Measurements from ENCODE around the gene CNGB1.
"Not testable (repeated sequence)": the region's sequence is repeated elsewhere in the genome, so short reads cannot be mapped to it uniquely, and the experiment has no call there.

CNGB1 gene

DNA sequence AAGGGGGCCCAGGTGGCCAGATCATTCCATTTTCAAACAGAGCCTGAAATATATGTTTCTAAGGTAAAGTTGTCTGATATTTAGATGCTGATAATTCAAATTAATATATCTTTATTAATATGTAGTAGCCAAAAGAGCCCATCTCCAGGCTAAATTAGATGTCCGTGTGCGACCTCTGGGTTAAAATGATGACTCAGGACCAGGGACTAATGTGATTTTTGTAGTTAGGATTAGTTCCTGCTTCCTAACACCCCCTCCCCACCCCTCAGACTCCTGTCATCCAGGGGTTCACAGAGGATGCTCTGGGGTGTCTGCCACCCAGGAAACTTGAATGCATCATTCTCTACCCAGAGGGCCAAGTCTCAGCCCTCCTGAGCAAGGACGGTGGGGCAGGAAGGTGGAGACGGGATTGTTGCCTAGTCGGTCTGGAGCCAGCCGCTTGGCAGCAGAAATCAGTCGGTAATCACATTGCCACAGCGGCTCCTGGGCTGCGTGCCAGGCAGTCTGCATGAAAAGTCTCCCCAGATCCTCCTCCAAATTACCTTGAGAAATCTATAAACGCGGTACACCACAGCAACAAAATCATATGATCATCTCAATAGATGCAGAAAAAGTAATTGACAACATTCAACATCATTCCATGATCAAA lies 29.8 kb downstream of the CNGB1 start:
- intact Hi-C loops (cut with DNase I): no loop called here
- DNase-seq: peak in 41 of 42 donors; percentile 8 to 78 (median 43)

- no peak for DNase-seq
- intact Hi-C loops (cut with DNase I): no loop called here
Measured at GRCh38 chr16:57940382-57940966, 30.5 kb downstream of the CNGB1 start.

GRCh38 chr16:57939872-57940224 lies 31.1 kb downstream of the CNGB1 start:
- no peak for DNase-seq
- intact Hi-C loops (cut with DNase I): no loop called here

GRCh38 chr16:57938936-57939871 lies 31.7 kb downstream of the CNGB1 start:
- DNase-seq: peak in 27 of 42 donors; percentile 3 to 60 (median 21)
- intact Hi-C loops (cut with DNase I): no loop called here

GRCh38 chr16:57938484-57938883 lies 32.4 kb downstream of the CNGB1 start:
- DNase-seq: no peak
- intact Hi-C loops (cut with DNase I): no loop called here

DNA sequence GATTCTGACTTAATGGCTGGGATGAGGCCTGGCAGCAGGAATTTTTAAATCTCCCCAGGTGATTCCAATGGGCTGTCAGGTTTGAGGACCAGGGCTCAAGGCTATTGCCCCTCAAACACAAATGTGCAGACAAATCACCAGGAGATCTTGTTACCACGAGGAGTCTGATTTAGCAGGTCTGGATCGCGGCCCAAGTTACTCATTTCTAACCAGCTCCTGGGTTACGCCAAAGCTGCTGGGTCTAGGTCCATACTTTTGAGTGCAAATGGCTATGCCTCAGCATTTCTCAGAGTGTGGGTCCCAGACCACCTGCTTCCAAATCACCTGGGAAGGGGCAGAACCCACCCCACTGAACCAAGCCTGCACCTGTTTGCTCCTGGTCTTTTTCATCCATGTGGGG lies 33.1 kb downstream of the CNGB1 start:
- intact Hi-C loops (cut with DNase I): no loop called here
- DNase-seq: no peak

- intact Hi-C loops (cut with DNase I): no loop called here
- DNase-seq: no peak
Measured at GRCh38 chr16:57935904-57936303, 35.0 kb downstream of the CNGB1 start.

DNA sequence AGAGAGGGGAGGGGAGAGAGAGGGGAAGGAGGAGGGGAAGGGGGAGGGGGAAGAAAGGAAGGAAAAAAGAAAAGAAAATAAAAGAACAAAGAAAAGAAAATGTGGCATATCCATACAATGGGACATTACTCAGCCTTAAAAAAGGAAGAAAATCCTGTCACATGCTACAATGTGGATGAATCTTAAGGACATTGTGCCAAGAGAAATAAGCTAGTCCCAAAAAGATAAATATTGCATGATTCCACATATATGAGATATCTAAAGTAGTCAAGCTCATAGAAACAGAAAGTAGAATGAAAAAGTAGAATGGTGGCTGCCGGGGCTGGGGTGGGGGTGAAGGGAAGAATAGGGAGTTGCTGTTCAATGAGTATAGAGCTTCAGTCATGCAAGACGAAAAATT lies 40.4 kb downstream of the CNGB1 start:
- no peak for DNase-seq
- intact Hi-C loops (cut with DNase I): no loop called here

GRCh38 chr16:57929250-57929649 lies 41.7 kb downstream of the CNGB1 start:
- intact Hi-C loops (cut with DNase I): no loop called here
- DNase-seq: no peak

GRCh38 chr16:57926041-57926440 lies 44.9 kb downstream of the CNGB1 start:
- no peak for DNase-seq
- intact Hi-C loops (cut with DNase I): no loop called here

DNA sequence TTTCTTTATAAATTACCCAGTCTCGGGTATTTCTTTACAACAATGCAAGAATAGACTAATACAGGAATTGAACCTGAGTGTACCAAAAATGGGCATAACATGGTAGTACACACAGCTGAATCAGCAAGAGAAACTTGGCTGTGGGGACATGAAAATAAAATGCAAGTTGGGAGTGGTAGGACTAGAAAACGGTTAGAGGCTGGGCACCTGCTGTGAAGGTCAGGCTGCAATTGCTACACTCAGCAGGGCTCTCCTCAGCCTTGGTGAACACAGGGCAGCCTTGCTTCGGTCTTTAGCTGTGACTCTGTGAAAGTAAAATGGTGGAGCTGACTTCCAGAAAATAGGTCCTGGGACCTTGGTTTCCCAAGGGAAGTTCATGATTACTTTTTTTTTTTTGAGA lies 45.6 kb downstream of the CNGB1 start:
- DNase-seq: no peak
- intact Hi-C loops (cut with DNase I): no loop called here

DNA sequence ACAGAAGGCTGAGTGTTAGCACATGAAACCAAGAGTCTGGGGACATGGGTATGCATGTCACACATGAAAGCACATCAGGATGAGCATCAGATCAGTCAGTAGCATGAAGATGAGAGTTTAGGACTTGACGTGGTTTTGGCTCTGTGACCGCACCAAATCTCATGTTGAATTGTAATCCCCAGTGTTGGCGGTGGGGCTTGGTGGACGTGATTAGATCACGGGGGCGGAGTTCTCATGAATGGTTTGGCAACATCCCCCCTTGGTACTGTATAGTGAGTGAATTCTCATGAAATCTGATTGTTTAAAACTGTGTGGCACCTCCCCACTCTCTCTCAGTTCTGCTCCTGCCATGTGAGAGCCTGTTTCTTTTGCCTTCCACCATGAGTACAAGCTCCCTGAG lies 46.4 kb downstream of the CNGB1 start:
- DNase-seq: no peak
- intact Hi-C loops (cut with DNase I): no loop called here

DNA sequence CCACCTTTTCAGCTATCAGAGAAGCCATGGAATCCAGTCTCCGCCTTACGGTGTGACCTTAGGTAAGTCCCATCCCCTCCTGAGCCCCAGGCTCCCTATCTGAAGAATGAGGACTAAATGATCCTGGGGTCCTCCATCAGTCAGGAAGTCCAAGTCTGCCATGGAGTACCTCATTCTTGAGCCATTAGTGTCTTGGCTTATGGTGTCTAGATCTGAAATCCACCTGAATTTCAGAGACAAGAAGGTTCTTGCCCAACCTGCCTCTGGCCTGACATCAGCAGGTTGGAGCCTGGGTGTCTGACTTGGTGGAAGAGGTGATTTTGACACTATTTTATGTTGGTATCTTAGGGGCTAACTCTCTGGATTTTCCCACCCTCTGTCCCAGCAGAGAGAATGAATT lies 47.1 kb downstream of the CNGB1 start:
- no peak for DNase-seq
- intact Hi-C loops (cut with DNase I): no loop called here

GRCh38 chr16:57923418-57923817 lies 47.5 kb downstream of the CNGB1 start:
- DNase-seq: no peak
- intact Hi-C loops (cut with DNase I): no loop called here

- DNase-seq: no peak
- intact Hi-C loops (cut with DNase I): no loop called here
Measured at GRCh38 chr16:57920880-57921229, 50.1 kb downstream of the CNGB1 start.

- DNase-seq: no peak
- intact Hi-C loops (cut with DNase I): no loop called here
Measured at GRCh38 chr16:57920215-57920879, 50.6 kb downstream of the CNGB1 start.

DNA sequence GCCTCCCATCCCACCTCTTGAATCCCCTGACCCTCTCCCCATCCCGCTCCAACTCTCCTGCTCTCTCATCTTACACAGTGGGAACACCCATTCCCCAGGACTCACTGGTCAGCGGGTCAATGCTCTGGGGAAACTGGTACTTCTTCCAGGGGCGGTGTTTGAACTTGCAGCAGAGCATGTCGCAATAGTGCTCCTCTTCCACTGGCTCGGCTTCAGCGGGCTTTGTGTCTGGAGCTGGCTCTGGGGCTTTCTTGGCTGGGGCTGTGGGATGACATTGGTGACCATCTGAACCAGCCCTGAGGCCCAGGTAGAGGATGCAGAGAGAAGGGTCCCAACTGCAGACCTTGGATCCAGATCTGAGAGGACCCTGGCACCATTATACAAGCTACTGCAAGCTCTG lies 51.9 kb downstream of the CNGB1 start:
- intact Hi-C loops (cut with DNase I): no loop called here
- no peak for DNase-seq

GRCh38 chr16:57918444-57918843 lies 52.5 kb downstream of the CNGB1 start:
- intact Hi-C loops (cut with DNase I): no loop called here
- no peak for DNase-seq

DNA sequence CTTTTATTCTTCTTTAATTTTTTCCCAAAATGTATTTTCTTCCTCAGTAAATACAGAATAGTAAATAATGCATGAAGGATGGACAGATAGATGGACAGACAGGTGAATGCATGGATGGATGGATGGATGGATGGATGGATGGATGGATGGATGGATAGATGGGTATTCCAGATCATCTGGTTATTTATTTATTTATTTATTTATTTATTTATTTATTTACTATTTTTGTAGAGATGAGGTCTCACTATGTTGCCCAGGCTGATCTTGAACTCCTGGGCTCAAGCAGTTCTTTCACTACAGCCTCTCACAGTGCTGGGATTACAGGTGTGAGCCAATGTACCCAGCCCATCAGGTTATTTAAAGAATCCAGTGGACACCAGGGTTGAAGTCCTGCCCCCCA lies 53.0 kb downstream of the CNGB1 start:
- DNase-seq; intact Hi-C loops (cut with DNase I): not testable (repeated sequence)

DNA sequence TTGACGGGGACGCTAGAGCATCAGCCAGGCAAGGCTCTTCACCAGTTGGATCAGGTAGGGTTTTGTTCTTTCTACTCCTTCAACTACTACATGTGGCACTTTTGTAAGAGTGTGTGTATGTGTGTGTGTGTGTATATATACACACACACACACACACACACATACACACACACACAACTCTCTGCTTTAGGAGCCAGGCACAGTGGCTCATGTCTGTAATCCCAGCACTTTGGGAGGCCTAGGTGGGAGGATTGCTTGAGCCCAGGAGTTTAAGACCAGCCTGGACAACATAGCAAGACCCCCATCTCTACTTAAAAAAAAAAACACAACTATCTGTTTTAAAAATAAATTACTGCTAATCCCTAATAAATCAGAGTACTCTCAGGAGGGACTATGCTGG lies 53.4 kb downstream of the CNGB1 start:
- intact Hi-C loops (cut with DNase I); DNase-seq: not testable (repeated sequence)

Data from head of caudate nucleus (tissue), 42 donors.